CD4-positive, alpha-beta T cell (primary cell): ENCODE results near the gene HOPX. TPM values are rescaled to one million over a fixed set of nuclear protein-coding genes. Genes with fewer than 3 reads are reported as not detected.
"Not testable (repeated sequence)": the region's sequence is repeated elsewhere in the genome, so short reads cannot be mapped to it uniquely, and the experiment has no call there.

ENCODE experiments used
- ATAC-seq: fragments of 200-7000 bp; cut with Tn5 transposase; one replicate; pipeline ENCODE4 v1.10.0; 2022; ENCODE audit warnings: mild to moderate bottlenecking; ENCODE audit not compliant: poor library complexity
- CTCF ChIA-PET: fragments of 350-600 bp; sonication (Branson Sonifier 250); formaldehyde crosslinking; loops from one replicate; lab custom pipeline; 2021; ENCODE audit warnings: antibody characterized with exemption, inconsistent platforms; lab: Charles Lee
- POLR2A ChIA-PET: fragments of 350-600 bp; sonication (Branson Sonifier 250); formaldehyde crosslinking; loops from one replicate; lab custom pipeline; 2021; ENCODE audit warnings: antibody characterized with exemption, inconsistent platforms; lab: Charles Lee
- DNase-seq, 14 experiments: peaks; one replicate each; pipeline ENCODE4 v3.0.0-alpha.2; 2013 to 2020; ENCODE audit warnings: mixed read lengths in 2 of 14
- H3K27ac ChIP-seq, 2 donors: one replicate each; pipeline versions ENCODE4 v1.5.1 to v1.7.0; 2013; ENCODE audit warnings: low read length in 2 of 2, low read depth in 1 of 2, mild to moderate bottlenecking in 1 of 2
- H3K27me3 ChIP-seq, 2 experiments: 1 replicate in 1 of 2; 2 replicates in 1 of 2; pipeline versions ENCODE4 v1.6.1 to v1.7.0; 2013; ENCODE audit warnings: low read length in 2 of 2, control low read depth in 1 of 2, mild to moderate bottlenecking in 1 of 2, moderate library complexity in 1 of 2; ENCODE audit not compliant: insufficient read depth in 2 of 2, control insufficient read depth in 1 of 2
- H3K36me3 ChIP-seq: one replicate; pipeline ENCODE4 v1.6.1; 2013; ENCODE audit warnings: low read length, control low read depth; ENCODE audit not compliant: insufficient read depth
- H3K4me1 ChIP-seq: one replicate; pipeline ENCODE4 v1.6.1; 2013; ENCODE audit warnings: low read length, control low read depth; ENCODE audit not compliant: insufficient read depth
- H3K4me3 ChIP-seq: one replicate; pipeline ENCODE4 v1.5.1; 2013; ENCODE audit warnings: mild to moderate bottlenecking, low read length, moderate library complexity
- H3K9me3 ChIP-seq, 2 experiments: 1 replicate in 1 of 2; 2 replicates in 1 of 2; pipeline versions ENCODE4 v1.6.1 to v1.7.0; 2013; ENCODE audit warnings: low read length in 2 of 2, mild to moderate bottlenecking in 2 of 2, control low read depth in 1 of 2, moderate library complexity in 1 of 2; ENCODE audit not compliant: control insufficient read depth in 1 of 2, insufficient read depth in 1 of 2
- H3K27ac Mint-ChIP-seq: one replicate; pipeline ENCODE4 v1.8.0; 2020; ENCODE audit warnings: mixed read lengths
- H3K27me3 Mint-ChIP-seq: one replicate; pipeline ENCODE4 v1.8.0; 2021; ENCODE audit warnings: mixed read lengths
- H3K36me3 Mint-ChIP-seq: one replicate; pipeline ENCODE4 v1.8.0; 2021; ENCODE audit warnings: low read depth, mixed read lengths
- H3K4me1 Mint-ChIP-seq: one replicate; pipeline ENCODE4 v1.8.0; 2021; ENCODE audit warnings: low read depth, mixed read lengths
- H3K4me3 Mint-ChIP-seq: one replicate; pipeline ENCODE4 v1.8.0; 2020; ENCODE audit warnings: mild to moderate bottlenecking, mixed read lengths
- H3K9me3 Mint-ChIP-seq: one replicate; pipeline ENCODE4 v1.8.0; 2020; ENCODE audit warnings: mixed read lengths
- intact Hi-C, 2 experiments: fragments of 100-400 bp; cut with DNase I in 1 of 2; cut with micrococcal nuclease in 1 of 2; formaldehyde crosslinking; loops; one replicate each; pipeline versions ENCODE4 v1.15.1 to v1.9.0; 2023 to 2025; cut with DNase I, micrococcal nuclease
- total RNA-seq, 174 experiments: library from RNA in 2 of 174; stranded (reverse) in 2 of 174; gene quantifications; one replicate each; pipeline ENCODE4 v1.2.3 and lab custom pipeline; 2021 to 2026
- TF ChIP-seq, protein P1 (sequence below): fragments of 200-600 bp; IDR thresholded peaks from one replicate; pipeline ENCODE4 v1.8.0; 2022; ENCODE audit warnings: antibody characterized with exemption, mild to moderate bottlenecking

Gene HOPX
- total RNA-seq, 2 experiments from 2014 or later, result 4.3 to 5.9 TPM

DNA sequence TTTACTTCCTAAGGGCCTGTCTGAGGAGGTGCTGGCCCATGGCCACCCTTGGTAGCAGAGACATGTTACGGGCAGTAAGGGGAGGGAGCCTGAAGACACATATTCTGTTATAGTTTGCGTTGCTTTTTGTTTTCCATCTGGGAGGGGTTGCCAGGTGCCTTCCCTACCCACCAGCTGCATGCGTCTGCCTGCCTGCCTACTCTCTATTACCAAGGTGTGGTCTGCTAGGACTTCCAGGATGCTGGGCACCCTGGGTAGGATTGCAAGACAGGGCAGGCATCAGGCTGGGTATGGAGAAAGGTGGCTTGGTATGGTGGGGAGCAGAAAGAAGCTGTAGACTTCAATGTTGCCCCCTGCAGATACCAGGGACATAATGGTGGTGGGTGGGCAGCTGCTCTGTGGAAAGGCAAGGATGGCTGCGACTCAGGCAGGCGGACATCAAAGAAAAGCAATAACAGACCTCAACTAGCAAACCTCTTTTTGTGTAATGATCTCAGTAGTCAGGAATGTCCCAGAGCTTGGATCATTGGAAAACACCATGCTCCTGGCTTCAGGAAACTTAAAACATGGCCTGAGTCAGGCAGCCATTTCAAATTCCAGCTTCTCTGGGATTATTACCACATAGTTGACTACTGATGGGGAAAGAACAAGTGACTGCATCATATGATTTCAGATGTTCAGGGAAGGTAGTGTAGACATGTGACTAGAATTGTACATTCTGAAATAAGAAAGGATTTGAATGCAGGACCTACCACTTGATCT is 67.8 kb downstream of the HOPX start:
- no peaks in the 10 kb centered on the region for H3K36me3 ChIP-seq
- no peak overlapping the region for H3K4me3 ChIP-seq
- DNase-seq (no peak), ATAC-seq (no peak)
- no peaks in the 10 kb centered on the region for H3K4me1 ChIP-seq
- no peak overlapping the region for H3K27ac ChIP-seq
- ChIA-PET CTCF (no interaction called here), POLR2A (interaction anchor here (0.9 kb wide), 1 partner anchor 186 kb away, joined by 3 read pairs; no protein-coding TSS in a partner anchor)
- H3K27ac Mint-ChIP-seq, result no peak overlapping the region
- H3K9me3 ChIP-seq, result no peaks in the 10 kb centered on the region
- no peak overlapping the region for H3K4me3 Mint-ChIP-seq
- H3K4me1 Mint-ChIP-seq, result no peaks in the 10 kb centered on the region
- H3K36me3 Mint-ChIP-seq, result no peaks in the 10 kb centered on the region
- H3K27me3 ChIP-seq, result peaks cover 0 to 2% of the 10 kb centered on the region in 2 experiments
- no peaks in the 10 kb centered on the region for H3K27me3 Mint-ChIP-seq
- no peaks in the 10 kb centered on the region for H3K9me3 Mint-ChIP-seq
- TF ChIP-seq, protein P1, sequence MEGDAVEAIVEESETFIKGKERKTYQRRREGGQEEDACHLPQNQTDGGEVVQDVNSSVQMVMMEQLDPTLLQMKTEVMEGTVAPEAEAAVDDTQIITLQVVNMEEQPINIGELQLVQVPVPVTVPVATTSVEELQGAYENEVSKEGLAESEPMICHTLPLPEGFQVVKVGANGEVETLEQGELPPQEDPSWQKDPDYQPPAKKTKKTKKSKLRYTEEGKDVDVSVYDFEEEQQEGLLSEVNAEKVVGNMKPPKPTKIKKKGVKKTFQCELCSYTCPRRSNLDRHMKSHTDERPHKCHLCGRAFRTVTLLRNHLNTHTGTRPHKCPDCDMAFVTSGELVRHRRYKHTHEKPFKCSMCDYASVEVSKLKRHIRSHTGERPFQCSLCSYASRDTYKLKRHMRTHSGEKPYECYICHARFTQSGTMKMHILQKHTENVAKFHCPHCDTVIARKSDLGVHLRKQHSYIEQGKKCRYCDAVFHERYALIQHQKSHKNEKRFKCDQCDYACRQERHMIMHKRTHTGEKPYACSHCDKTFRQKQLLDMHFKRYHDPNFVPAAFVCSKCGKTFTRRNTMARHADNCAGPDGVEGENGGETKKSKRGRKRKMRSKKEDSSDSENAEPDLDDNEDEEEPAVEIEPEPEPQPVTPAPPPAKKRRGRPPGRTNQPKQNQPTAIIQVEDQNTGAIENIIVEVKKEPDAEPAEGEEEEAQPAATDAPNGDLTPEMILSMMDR, result no peak
- intact Hi-C loops, result no loop called here

DNA sequence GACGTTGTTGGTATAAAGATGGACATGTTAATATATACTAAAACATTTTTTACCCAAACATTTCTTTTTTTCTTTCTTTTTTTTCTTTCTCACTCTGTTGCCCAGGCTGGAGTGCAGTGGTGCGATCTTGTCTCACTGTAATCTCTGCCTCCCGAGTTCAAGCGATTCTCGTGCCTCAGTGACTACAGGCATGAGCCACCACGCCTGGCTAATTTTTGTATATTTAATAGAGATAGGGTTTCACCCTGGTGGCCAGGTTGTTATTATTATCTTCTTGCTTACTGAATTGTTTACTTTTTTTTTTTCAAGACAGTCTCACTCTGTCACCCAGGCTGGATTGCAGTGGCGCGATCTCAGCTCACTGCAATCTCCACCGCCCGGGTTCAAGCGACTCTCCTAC is 68.8 kb downstream of the HOPX start:
- Mint-ChIP-seq H3K9me3 (no peaks in the 10 kb centered on the region), H3K4me1 (no peaks in the 10 kb centered on the region), H3K36me3 (no peaks in the 10 kb centered on the region), H3K27ac (no peak overlapping the region), H3K4me3 (no peak overlapping the region), H3K27me3 (no peaks in the 10 kb centered on the region)
- DNase-seq (no peak), ATAC-seq (no peak)
- no peaks in the 10 kb centered on the region for H3K36me3 ChIP-seq
- intact Hi-C loops, result no loop called here
- no peaks in the 10 kb centered on the region for H3K9me3 ChIP-seq
- peaks cover 0 to 2% of the 10 kb centered on the region in 2 experiments for H3K27me3 ChIP-seq
- no peak overlapping the region for H3K4me3 ChIP-seq
- H3K27ac ChIP-seq, result no peak overlapping the region
- ChIA-PET CTCF (no interaction called here), POLR2A (no interaction called here)
- no peaks in the 10 kb centered on the region for H3K4me1 ChIP-seq
- TF ChIP-seq, protein P1, result no peak

DNA sequence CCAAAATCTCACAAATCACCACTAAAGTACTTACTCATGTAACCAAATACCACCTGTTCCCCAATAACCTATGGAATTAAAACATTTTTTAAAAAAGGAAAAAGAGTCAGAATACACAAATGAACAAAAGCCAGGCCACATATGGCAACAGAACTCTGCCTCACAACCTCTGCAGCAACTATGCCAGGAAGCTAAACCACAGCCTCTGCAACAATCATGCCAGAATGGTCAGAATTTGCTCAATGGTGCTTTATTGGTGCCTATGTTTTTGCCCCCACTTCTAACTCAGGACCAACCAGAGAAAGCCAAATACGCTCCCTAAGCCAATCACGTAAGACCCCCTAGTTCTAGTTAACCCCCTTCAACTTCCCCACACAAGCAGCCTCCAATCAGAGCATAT is 69.6 kb downstream of the HOPX start:
- POLR2A ChIA-PET, result no interaction called here

DNA sequence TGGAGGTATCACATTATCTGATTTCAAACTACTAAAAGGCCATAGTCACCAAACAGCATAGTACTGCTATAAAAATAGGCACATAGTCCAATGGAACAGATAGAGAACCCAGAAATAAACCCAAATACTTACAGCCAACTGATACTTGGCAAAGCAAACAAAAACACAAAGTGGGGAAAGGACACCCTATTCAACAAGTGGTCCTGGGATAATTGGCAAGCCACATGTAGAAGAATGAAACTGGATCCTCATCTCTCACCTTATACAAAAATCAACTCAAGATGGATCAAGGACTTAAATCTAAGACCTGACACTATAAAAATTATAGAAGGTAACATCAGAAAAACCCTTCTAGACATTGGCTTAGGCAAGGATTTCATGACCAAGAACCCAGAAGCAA is 70.9 kb downstream of the HOPX start:
- H3K4me1 ChIP-seq, H3K9me3 ChIP-seq, H3K27me3 Mint-ChIP-seq, H3K27ac ChIP-seq, H3K4me3 Mint-ChIP-seq, POLR2A ChIA-PET, H3K27me3 ChIP-seq, H3K4me3 ChIP-seq, H3K36me3 ChIP-seq, H3K36me3 Mint-ChIP-seq, DNase-seq, H3K27ac Mint-ChIP-seq, H3K4me1 Mint-ChIP-seq, intact Hi-C loops, ATAC-seq, H3K9me3 Mint-ChIP-seq, CTCF ChIA-PET: not testable (repeated sequence)

More for the DNA sequence above, 69.6 kb downstream of the HOPX start:
- intact Hi-C loops, result no loop called here
- Histone ChIP-seq H3K4me3 (no peak overlapping the region), H3K27ac (no peak overlapping the region), H3K4me1 (no peaks in the 10 kb centered on the region), H3K36me3 (no peaks in the 10 kb centered on the region), H3K27me3 (peaks cover 0 to 2% of the 10 kb centered on the region in 2 experiments), H3K9me3 (no peaks in the 10 kb centered on the region)
- no peaks in the 10 kb centered on the region for H3K4me1 Mint-ChIP-seq
- H3K27ac Mint-ChIP-seq, result no peak overlapping the region
- ATAC-seq (no peak), DNase-seq (no peak)
- H3K36me3 Mint-ChIP-seq, result no peaks in the 10 kb centered on the region
- H3K27me3 Mint-ChIP-seq, result no peaks in the 10 kb centered on the region
- CTCF ChIA-PET, result no interaction called here
- H3K9me3 Mint-ChIP-seq, result no peaks in the 10 kb centered on the region
- TF ChIP-seq, protein P1, result no peak
- H3K4me3 Mint-ChIP-seq, result no peak overlapping the region
